Fibroblast of peridontal ligament (primary cell): ENCODE measurements around the gene CRY2.
A peak's percentile ranks its signal among the peaks of the same experiment; 100 is the strongest.

ENCODE experiments used
- DNase-seq: peaks from one replicate; pipeline ENCODE4 v3.0.0-alpha.2; 2010; ENCODE audit errors: extremely low read depth

Gene CRY2

DNA sequence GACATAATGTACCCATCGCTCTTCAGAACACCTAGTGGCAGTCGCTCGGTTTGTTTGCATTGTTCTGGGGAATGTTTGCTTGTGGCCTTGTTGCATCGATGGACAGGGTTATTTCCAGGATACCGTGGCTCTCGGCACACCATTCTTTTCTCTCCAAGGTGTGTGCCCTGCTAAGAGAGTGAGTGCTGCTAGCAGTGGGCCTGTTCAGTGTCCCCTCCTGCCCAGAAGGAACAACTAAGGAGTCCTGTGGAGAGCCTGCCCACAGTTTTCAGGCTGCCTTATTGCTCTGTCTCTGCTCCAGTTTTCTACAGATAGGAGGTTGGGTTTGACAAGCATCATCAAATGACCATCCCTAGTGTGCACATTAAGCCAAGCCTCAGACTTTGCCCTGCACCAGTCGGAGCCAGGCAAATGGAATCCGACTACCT, 1.4 kb downstream of the CRY2 start:
- DNase-seq = peak; percentile 13

DNA sequence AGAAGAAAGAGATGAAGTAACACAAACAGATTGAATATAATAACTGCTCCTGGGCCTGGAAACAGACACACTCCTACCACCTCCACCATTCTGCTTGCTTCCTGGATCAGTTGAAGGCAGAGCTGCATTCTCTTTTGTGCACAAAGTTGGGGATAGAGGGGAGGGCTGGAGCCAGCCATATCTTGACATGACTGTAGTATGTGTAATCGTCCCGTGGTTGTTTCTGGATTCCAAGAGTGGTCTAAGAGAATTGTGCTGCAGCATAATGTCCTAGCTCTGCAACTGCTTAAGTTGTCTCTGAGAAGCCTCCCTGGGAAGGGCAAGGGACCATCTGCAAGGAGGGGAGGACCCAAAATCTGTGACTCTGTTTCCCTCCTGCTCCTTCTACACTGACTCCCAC, 3.2 kb downstream of the CRY2 start:
- peak; percentile 46 for DNase-seq

DNA sequence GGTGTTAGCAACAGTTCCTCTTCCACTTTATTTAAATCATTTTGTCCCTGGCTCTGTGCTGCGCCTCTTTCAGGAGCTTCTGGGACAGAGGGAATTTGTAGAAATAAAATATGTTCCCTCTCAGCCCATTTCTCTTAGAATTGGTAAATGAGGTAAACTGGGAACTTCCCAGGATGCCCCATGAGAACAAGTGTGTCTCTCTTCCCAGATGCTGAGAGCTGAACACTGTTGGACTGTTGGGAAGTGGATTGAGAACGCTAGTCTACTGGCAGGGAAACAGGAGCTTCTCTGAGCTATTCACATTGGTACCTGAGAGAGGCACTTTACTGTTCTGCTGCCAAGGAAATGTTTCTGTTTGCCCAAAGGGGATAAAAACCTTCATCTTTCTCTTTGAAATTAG, 4.0 kb downstream of the CRY2 start:
- no peak for DNase-seq

DNA sequence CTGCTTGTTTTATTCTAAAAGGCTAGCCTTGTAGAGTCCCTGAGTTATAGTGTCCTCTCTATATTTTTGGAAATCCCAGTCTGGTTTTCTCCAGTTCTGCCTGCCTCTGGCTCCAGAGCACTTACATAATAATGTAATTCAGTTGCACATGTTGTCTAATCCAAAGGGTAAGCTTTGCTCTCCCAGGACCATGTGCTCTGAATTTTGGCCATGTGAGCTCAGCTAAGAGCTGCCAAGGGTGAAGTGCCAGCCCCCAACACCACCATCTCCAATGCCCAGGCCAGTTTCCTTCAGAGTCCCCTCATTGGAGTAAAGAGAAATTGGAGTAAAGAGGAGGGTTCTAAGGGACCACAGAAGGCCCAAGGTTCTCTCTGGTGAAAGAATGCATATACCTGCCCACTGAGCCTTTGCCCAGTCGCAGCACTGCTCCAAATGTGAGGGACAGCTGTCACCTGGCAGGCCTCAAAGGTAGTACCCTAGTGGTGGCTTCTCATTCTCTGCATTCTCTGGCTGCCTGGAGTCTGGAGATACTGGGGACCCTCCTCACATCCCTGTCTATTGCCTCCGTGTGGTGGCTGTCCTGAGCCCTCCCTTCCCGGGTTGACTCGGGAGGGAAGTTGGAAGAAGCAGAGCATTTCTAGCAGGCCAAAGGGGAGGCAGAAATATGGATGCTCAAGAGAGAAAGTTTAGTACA, 4.9 kb downstream of the CRY2 start:
- DNase-seq = peak; percentile 55

DNA sequence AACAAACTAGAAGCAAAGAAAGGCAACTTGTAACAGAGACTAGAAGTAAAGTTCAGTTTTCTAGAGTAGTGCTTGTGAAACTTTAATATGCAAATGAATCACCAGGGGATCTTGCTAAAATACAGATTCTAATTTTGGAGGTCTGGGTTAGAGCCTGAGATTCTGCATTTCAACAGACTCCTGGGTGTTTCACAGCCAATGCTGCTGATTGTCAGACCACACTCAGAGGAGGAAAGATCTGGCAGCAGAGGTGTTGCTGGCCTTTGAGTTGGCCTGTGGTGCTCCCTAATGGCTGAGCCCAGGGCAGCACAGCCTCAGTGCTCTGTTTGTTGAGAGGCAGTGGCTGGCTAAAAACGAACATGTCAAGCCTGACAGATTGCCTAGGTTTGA, 5.4 kb downstream of the CRY2 start:
- DNase-seq = peak; percentile 10

DNA sequence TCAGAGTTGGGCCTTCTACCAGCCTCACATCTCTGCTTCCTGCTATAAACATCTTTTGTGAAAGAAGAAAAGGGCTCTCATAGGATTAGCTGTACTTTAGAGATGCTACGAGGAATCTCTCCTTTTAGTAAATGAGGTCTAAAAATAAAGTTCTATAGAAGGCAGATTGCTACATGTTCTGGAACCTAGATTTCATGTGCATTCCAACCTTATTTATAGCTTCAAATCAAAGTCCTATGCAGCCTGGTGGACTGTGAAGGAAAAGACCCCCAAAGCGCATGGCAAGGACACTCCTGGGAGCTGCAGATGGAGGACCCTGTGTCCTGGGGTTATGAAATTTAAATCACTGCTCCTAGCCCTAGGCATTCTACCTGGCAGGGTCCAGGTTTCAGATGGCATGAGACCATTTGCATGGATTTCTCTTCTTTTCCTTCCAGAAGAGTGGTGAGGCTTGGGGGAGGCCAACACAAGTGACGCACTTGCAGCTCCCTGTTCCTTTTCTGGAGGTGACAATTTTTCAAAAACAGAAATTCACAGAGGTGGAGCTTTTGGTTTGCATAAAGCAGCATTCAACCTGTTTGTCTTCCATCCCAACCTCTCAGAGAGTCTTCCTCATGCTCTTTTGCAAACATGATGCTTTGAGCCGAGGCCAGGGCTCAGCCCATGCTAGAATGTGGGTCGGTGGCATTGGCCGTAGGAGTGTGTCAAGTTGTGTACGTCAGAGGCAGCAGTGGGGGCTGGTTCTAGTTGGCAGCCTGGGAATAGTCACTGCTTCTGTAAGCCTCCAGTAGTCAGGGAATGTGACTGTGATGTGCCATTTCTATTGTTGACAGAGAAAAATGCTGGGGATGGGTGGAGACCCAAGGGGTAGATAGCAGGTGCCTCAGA, 6.3 kb downstream of the CRY2 start:
- no peak for DNase-seq

DNA sequence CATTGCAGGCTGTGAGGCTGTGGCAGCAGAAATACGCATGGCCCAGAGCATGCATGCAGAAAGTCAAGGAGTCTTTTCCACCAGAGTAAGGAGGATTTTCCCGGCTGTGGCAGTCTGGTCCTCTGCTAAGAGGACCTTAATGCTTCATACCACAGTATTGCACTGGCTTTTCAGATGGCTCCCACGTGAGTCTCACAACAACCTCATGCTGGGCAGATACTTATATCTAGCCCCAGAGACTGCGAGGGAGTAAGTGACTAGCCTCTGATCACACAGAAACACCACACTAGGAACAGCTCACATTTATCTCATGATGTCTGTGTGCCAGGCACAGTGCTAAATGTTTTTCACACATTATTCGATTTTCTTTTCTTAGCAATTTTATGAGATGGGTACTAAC, 8.0 kb downstream of the CRY2 start:
- DNase-seq = no peak

DNA sequence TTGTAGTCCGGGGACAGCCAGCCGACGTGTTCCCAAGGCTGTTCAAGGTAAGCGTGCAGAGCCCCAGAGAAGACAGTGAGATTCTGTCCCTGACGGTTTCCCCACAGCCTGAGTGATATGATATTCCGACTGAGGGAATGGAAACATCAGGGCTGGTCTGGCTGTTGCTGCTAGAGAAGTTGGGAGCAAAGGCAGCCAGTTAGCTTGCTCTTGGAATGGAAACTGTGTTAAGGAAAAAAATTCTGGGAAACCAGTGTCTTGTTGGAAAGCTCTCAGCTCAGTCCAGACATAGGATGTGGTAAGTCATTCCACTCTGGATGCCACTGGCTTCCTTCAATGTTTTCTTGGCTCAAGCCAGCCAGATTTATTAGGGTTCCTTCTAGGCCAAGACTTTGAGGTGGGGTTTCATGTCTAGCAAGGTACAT, 8.8 kb downstream of the CRY2 start:
- DNase-seq = peak; percentile 85

DNA sequence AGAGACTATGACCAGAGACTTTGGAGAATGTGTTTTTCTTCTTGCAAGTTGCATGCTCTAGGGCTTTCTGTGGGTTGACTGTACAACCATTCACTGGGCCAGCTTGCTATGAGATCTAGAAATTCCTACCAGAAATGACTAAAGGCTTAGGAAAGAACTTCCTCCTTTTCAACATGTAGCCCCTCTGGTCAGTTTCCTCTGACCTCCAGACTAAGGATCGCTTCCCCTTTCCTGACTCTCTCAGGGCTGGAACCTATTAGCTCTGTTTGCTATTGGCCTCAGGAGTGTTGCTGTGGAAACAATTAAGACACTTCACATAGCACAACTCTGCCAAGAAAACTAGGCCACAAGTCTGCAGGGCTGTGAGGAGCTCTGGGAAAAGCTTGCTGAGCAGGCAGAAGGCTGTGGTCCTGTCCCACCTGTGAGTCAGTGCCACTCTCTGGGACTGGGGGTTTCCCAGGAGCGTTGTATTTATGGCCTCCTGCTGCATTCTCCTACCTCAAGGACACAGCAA, 10.7 kb downstream of the CRY2 start:
- peak; percentile 97 for DNase-seq

DNA sequence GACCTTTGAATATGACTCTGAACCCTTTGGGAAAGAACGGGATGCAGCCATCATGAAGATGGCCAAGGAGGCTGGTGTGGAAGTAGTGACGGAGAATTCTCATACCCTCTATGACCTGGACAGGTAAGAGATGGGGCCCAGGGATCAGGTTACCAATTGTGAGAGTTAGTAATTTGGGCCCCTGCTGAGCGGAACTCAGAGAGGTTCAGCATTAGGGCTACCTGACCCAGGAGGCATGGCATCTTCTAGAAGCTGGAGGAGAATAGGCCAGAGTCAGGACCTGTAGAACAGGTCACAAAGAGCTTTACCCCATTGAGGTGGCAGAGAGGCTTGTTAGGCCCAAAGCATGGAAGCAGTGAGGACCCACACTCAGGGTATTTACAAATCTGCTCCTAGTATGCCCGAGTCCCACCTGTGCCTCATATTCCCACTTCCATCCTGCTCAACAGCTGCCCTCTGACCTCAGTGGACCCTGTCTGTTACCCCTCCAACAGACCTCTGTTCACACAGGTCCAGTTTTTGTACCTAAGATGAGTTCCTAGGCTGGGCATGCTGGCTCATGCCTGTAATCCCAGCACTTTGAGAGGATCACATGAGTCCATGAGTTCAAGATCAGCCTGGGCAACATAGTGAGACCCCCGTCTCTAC, 11.6 kb downstream of the CRY2 start:
- DNase-seq = no peak

DNA sequence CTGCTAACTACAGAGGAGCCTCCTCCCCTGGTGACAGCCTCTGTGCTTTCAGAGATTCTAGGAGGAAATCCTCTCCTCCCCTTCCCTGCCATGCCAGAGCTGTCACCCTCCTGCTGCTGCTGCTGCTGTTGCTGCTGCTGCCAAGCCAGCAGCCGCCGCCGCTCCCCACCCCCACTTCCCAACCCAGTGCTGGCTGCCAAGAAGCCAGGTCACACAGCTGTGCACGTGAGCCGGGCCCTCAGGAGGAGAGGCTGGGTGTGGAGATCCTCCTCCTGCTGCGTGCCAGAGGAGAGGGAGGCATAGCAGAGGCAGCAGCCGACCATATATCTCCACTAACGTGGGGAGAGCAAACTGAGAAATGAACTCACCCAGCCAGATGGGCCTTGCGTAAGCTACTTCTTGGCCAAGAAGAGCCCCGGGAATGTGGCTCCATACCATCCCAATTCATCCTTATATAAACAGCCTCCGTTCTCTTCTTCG, 12.4 kb downstream of the CRY2 start:
- peak; percentile 99 for DNase-seq

DNA sequence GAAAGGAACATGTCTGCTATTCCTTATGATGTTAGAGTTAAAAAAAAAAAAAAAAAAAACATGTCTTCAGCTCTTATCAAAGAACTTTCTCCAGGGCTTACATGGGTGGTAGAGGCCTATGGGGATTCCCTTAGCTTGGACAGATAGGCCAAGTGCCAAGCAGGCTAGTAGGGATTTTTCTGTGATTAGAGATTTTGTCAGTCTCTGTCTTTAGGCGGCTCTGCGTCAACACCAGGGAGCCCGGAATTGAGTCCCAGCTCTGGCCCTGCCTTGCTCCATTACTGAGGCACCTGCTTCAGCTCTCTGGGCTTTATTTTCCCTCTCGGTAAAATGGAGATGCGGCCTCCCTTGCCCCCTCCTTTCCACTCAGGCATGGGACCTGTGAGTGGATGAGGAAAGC, 13.1 kb downstream of the CRY2 start:
- DNase-seq = no peak

DNA sequence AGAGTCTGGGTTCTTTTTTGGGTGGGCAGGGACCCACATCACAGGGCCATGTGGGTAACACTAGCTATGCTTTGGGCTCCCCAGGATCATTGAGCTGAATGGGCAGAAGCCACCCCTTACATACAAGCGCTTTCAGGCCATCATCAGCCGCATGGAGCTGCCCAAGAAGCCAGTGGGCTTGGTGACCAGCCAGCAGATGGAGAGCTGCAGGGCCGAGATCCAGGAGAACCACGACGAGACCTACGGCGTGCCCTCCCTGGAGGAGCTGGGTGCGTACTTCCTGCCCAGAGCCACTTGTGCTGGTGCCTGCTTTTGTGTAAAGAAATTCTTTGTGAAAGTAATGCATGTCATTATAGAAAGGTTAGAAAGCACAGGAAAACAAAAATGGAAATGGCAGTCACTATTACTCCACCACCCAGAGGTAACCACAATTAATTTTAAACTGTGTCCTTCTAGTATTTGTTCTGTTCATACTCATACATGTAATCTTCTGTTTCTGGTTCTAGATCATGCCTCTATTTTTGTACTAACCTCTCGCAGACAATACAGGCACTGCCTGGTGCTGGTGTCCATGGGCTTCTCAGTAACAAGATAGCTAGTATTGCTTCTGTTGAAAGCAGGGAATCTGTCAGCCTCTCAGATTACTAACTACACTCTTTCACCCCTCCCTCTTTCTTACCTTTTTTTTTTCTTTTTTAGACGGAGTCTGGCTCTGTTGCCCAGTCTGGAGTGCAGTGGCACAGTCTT, 13.7 kb downstream of the CRY2 start:
- no peak for DNase-seq

DNA sequence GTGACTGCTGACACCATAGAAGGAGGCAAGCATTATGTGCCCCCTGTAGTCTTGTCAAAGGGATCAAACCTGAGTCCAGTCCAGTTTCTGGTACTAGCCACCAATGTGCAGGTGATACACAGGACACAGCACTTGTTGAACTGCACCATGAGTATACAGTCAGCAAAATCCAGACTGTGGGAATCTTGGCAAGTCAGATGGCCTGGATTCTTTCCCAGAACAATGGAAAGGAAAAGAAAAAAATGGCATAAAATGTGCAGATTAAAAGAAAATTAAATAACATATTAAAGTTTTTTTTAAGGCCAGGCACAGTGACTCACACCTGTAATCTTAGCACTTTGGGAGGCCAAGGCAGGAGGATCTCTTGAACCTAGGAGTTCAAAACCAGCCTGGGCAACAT, 16.8 kb downstream of the CRY2 start:
- peak; percentile 43 for DNase-seq

DNA sequence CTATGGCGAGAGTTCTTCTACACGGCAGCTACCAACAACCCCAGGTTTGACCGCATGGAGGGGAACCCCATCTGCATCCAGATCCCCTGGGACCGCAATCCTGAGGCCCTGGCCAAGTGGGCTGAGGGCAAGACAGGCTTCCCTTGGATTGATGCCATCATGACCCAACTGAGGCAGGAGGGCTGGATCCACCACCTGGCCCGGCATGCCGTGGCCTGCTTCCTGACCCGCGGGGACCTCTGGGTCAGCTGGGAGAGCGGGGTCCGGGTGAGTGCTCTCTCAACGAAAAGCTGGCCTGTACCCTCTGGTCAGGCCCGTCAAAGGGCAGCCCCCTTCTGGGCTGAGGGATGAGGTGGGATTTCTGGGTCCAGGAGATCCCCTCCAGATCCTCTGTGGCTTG, 22.3 kb downstream of the CRY2 start:
- DNase-seq = no peak

DNA sequence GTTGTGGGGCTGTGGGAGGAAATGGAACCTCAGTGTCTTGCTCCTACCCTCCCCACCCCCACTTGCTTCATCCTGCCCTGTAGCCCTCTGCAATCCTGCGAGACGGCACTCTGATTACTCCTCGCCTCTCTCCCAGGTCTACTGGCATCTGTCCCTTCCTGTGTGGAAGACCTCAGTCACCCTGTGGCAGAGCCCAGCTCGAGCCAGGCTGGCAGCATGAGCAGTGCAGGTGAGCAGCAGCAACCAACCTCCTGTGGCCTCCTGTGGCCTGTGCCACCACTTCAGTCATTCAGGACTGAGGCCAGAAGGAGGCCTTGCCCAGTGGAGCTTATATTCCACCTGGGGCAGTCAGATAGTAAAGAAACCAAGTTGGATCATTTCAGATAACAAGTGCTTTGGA, 23.4 kb downstream of the CRY2 start:
- DNase-seq = no peak

DNA sequence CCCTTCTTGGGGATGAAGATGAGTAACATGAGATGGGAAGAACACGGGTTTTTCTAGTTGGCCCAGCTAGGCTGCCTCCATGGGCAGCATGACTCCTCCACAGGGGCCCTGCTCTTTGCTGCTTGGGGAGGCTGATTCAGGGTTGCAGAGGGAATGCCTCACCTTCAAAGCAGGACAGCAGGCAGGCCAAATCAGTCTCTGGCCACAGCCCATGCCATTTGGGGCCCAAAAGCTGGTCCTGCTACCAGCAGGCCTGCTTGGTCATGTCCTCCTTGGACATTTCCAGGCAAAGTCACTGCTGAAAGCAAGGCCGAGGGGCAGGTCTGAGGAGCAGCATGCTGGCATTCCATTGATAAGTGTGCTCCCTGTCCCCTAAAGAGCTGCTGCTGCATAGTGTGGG, 24.4 kb downstream of the CRY2 start:
- DNase-seq = no peak

DNA sequence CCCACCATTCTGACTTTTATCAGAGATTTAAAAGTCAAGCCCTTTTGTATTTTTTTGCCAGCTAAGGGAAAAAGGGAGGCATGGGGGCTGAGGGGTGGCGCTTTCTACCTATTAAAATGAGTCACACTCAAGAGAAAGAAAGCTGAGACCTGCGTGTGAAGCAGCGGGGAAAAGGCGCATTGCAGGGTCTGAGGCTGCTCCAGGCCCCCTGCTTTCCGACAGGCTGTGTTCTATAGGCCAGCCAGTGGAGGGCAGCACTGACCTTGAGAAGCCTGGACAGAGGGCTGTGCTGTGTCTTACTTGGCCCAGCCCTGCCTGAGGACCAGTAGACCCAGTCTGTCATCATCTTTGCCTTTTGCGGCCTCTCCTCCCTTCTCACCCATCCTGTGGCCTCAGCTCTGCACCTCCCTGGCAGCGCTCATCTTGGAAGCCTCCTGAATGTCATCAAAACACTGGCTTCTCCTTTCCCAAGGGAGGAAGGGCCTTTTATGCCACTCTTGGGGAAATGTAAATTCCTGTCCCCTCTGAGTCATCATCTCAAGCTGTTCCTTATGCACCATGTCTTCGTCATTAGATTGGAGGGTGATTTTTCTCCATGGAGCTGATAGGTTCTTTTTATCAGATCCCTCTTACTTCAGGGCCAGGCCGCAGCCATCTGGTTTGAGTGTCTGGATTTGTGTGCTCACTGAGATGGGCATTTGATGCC, 25.5 kb downstream of the CRY2 start:
- peak; percentile 64 for DNase-seq

DNA sequence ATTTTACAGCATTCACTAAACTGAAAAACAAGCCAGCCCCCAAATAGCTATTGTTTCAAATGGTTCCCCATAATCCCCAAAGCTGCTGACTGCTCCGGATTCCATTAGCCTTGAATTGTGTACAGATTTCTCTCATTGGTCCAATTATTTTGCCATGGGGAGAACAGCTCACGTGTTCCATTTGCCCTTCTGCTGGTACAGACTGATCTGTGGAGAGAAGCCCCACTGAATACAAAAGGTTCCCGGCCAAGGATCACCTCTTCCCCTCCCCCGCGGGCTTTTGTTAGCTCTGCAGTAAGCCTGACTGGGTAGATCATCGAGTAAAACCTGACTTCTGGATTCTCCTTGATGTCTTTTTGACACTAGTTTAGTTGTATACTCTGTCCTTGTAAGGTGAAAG, 29.1 kb downstream of the CRY2 start:
- DNase-seq = no peak

DNA sequence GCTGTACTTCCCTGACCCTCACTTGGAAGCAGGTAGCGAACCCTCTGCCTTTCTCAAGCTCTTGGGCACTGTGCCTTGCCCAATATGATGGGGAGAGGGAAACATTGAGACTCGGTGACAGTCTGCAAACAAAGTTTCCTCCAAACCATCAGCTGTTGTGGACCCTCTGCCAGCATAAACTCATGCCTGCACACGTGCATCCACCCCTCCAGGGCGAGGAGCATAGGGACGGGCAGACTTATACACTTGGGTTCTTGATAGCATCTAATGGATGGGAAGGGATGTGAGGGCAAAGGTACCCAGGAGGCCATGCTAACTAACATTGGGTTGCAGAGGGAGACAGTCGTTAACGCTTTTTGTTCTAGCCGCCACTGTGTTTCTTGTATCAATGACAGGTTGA, 29.9 kb downstream of the CRY2 start:
- DNase-seq = no peak

DNA sequence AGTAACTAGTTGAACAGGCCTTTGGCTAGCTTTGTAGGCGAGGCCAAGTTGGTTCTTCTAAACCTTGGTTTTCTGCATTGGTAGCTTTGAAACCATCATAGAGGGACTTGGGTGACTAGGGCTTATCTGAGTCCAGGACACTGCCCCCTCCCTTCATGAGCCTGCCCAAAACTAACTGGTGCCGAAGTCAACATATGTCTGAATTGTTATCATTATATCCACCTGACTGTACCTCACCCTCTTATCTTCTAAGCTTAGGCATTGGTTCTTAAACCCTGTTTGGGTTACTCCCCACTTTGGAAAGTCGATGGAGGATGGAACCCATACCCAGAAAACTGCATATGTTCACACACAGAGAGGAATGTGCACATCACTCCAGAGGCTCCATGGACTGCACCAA, 30.6 kb downstream of the CRY2 start:
- DNase-seq = no peak
